Measurements from ENCODE around the gene DBF4.
"Not testable (repeated sequence)": the region's sequence is repeated elsewhere in the genome, so short reads cannot be mapped to it uniquely, and the experiment has no call there.

DBF4 gene

DNA sequence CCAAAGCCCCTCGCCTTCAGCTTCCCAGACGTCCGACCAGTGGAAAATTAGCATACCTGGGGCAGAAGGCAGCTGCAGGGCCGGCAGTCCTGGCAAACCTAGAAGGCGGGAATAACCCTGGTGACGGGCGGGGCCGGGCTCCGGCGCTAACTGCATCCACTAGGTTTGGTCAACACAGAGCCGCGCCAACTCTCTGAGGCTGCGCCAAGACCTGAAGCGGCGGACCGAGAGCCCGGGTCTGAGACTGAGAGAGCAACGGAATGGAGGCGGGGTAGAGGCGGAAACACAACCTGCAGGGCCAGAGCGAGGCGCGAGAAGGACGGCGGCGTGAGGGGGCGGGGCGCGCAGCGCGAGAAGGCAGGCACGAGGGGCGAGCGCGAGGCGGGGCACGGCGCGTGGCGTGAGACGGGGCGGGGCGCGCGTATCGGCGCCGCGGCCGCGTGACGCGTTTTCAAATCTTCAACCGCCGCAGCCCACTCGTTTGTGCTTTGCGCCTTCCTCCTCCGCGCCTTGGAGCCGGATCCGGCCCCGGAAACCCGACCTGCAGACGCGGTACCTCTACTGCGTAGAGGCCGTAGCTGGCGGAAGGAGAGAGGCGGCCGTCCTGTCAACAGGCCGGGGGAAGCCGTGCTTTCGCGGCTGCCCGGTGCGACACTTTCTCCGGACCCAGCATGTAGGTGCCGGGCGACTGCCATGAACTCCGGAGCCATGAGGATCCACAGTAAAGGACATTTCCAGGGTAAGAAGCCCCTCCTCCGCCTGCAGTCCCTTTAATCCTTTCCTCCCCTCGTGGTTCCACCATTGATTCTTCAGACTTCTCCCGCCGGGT is at the start of gene DBF4, which contains the start of gene SLC25A40:
DBF4 (plus strand) TSS at position 454 of the 829 bp plus-strand sequence; CDS start at position 694, 240 bp downstream.
SLC25A40 (minus strand) TSS at position 321 of the 829 bp plus-strand sequence. CDS start 17,633 bp downstream, outside the sequence.
- no peaks in the 10 kb centered on the region for H3K9me3 Mint-ChIP-seq
- peaks cover 24% of the 10 kb centered on the region for H3K36me3 Mint-ChIP-seq
- peak; percentile 98 for ATAC-seq
- H3K27ac Mint-ChIP-seq: peak within 1 kb of the TSS; percentile 98
- H3K27me3 Mint-ChIP-seq: no peaks in the 10 kb centered on the region
- H3K4me3 Mint-ChIP-seq: peak within 1 kb of the TSS; percentile 99
- H3K4me1 Mint-ChIP-seq: peaks cover 31% of the 10 kb centered on the region

DNA sequence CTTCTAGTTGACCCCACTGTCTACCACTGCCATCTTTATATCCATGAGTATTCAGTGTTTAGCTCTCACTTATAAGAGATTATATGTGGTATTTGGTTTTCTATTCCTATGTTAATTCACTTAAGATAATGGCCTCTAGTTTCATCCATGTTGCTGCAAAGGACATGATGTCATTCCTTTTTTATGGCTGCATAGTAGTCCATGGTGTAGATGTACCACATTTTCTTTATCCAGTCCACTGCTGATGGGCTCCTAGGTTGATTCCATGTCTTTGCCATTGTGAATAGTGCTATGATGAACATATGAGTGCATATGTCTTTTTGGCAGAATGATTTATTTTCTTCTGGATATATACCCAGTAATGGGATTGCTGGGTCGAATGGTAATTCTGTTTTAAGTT is 47.9 kb upstream of the DBF4 start:
- peaks cover 22% of the 10 kb centered on the region for H3K9me3 Mint-ChIP-seq
- not testable (repeated sequence) for ATAC-seq, H3K4me3 Mint-ChIP-seq

DNA sequence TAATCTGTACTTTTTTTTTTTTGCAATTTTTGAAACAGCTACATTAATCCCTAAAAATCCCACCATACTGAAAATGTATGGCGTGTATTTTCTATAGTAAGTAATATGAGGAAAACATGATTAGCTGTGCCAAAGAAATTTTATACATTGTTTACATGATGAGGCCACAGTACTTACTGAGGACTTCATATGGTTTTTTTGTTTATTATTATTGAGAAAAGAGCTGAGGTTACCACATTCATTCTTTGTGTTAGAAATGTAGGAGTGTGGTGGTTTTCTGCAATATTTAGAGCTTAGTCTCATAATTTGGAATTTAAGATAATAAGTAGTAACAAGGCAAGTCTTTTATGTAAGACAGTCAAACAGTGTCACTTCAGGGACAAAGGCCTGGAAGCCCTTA is 45.2 kb upstream of the DBF4 start:
- no peak for ATAC-seq
- Mint-ChIP-seq H3K27ac (no peak overlapping the region), H3K27me3 (no peaks in the 10 kb centered on the region), H3K4me1 (no peaks in the 10 kb centered on the region), H3K36me3 (peaks cover 26% of the 10 kb centered on the region), H3K4me3 (no peak overlapping the region), H3K9me3 (peaks cover 10% of the 10 kb centered on the region)

More for the DNA sequence above, 47.9 kb upstream of the DBF4 start:
- H3K27ac Mint-ChIP-seq, H3K4me1 Mint-ChIP-seq, H3K27me3 Mint-ChIP-seq: not testable (repeated sequence)
- peaks cover 26% of the 10 kb centered on the region for H3K36me3 Mint-ChIP-seq

- Mint-ChIP-seq H3K4me1 (no peaks in the 10 kb centered on the region), H3K36me3 (peaks cover 26% of the 10 kb centered on the region), H3K9me3 (peaks cover 4% of the 10 kb centered on the region), H3K4me3 (no peak overlapping the region), H3K27ac (no peak overlapping the region), H3K27me3 (no peaks in the 10 kb centered on the region)
- no peak for ATAC-seq
Measured at GRCh38 chr7:87833130-87833529, 43.2 kb upstream of the DBF4 start.

- no peaks in the 10 kb centered on the region for H3K4me1 Mint-ChIP-seq
- H3K36me3 Mint-ChIP-seq: peaks cover 24% of the 10 kb centered on the region
- H3K27me3 Mint-ChIP-seq: no peaks in the 10 kb centered on the region
- ATAC-seq: no peak
- H3K4me3 Mint-ChIP-seq: no peak overlapping the region
- H3K9me3 Mint-ChIP-seq: no peaks in the 10 kb centered on the region
- H3K27ac Mint-ChIP-seq: no peak overlapping the region
Measured at GRCh38 chr7:87837597-87837996, 38.7 kb upstream of the DBF4 start.

- H3K27me3 Mint-ChIP-seq: no peaks in the 10 kb centered on the region
- H3K9me3 Mint-ChIP-seq: no peaks in the 10 kb centered on the region
- no peak overlapping the region for H3K4me3 Mint-ChIP-seq
- H3K27ac Mint-ChIP-seq: no peak overlapping the region
- H3K4me1 Mint-ChIP-seq: peaks cover 28% of the 10 kb centered on the region
- no peak for ATAC-seq
- peaks cover 44% of the 10 kb centered on the region for H3K36me3 Mint-ChIP-seq
Measured at GRCh38 chr7:87850836-87851593, 25.3 kb upstream of the DBF4 start.

DNA sequence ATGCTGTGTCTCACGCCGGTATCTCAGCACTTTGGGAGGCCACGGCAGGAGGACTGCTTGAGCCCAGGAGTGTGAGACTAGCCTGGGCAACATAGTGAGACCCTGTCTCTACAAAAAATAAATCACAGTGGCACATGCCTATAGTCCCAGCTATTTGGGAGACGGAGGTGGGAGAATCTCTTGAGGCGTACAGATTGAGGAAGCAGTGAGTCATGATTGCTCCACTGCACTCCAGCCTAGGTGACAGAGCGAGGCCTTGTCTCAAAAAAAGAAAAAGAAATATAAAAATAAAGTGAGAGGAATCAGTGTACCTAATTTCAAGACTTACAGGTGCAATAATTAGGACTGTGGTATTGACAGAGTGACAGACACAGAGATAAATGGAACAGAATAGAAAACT is 24.0 kb upstream of the DBF4 start:
- Mint-ChIP-seq H3K27me3 (no peaks in the 10 kb centered on the region), H3K4me1 (peaks cover 28% of the 10 kb centered on the region), H3K4me3 (no peak overlapping the region), H3K9me3 (no peaks in the 10 kb centered on the region), H3K27ac (no peak overlapping the region), H3K36me3 (peaks cover 33% of the 10 kb centered on the region)
- ATAC-seq: no peak

GRCh38 chr7:87853237-87853864 is 22.9 kb upstream of the DBF4 start:
- no peak for ATAC-seq
- Mint-ChIP-seq H3K4me3 (no peak overlapping the region), H3K36me3 (peaks cover 41% of the 10 kb centered on the region), H3K27me3 (no peaks in the 10 kb centered on the region), H3K9me3 (peaks cover 4% of the 10 kb centered on the region), H3K27ac (no peak overlapping the region), H3K4me1 (peaks cover 28% of the 10 kb centered on the region)

DNA sequence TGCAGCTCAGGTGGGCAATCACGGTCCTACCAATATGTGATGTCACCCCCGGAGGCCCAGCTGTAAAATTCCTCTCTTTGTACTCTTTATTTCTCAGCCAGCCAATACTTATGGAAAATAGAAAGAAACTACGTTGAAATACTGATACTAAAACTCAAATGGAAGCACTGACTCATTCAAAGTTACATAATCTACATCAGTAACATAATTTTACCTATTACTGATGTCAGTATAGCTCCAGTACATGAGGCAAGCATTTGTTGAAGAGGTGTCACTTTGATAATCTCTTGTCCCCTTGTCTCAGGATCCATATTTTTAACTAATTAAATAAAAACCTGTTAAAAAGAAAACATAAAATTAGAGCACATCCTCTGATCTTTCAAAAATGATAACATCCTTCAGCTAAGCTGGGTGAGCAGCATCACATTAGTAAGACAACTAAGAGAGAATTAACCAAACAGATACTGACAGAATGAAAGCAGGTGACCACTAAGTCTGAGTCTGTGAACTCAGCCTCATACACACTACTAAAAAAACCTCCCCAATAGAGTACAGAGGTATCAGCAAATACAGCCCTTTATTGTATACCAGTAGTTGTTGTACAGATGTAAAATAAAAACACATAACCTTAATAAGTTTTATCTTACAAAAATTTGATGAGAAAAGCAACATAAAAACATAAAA is 17.7 kb upstream of the DBF4 start:
- no peak overlapping the region for H3K27ac Mint-ChIP-seq
- no peak for ATAC-seq

DNA sequence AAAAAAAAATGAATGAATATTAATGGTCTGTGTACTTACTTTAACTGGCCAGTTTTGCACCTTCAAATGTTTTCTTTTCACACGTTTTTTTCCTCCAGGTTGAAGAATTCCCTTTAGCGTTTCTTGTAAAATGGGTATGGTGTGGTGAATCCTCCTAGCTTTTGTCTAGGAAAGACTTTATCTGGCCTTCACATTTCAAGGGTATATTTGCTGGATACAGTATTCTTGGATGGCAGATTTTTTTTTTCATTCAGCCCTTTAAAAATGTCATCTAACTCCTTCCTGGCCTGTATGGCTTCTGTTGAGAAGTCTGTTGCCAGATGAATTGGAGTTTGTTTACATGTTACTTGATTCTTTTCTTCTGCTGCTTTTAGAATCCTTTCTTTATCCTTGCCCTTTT is 10.2 kb upstream of the DBF4 start:
- H3K36me3 Mint-ChIP-seq: peaks cover 56% of the 10 kb centered on the region
- no peak for ATAC-seq
- no peak overlapping the region for H3K4me3 Mint-ChIP-seq
- no peak overlapping the region for H3K27ac Mint-ChIP-seq
- no peaks in the 10 kb centered on the region for H3K27me3 Mint-ChIP-seq
- H3K9me3 Mint-ChIP-seq: peaks cover 12% of the 10 kb centered on the region
- H3K4me1 Mint-ChIP-seq: peaks cover 14% of the 10 kb centered on the region

More for the DNA sequence above, 17.7 kb upstream of the DBF4 start:
- peaks cover 41% of the 10 kb centered on the region for H3K36me3 Mint-ChIP-seq
- no peaks in the 10 kb centered on the region for H3K27me3 Mint-ChIP-seq
- H3K4me3 Mint-ChIP-seq: no peak overlapping the region
- peaks cover 11% of the 10 kb centered on the region for H3K4me1 Mint-ChIP-seq
- peaks cover 4% of the 10 kb centered on the region for H3K9me3 Mint-ChIP-seq

GRCh38 chr7:87866533-87866932 is 9.8 kb upstream of the DBF4 start:
- peaks cover 14% of the 10 kb centered on the region for H3K4me1 Mint-ChIP-seq
- not testable (repeated sequence) for H3K27me3 Mint-ChIP-seq, ATAC-seq, H3K4me3 Mint-ChIP-seq, H3K27ac Mint-ChIP-seq
- H3K9me3 Mint-ChIP-seq: peaks cover 12% of the 10 kb centered on the region
- H3K36me3 Mint-ChIP-seq: peaks cover 60% of the 10 kb centered on the region

- Mint-ChIP-seq H3K4me1 (peaks cover 31% of the 10 kb centered on the region), H3K4me3 (no peak overlapping the region), H3K9me3 (peaks cover 12% of the 10 kb centered on the region), H3K36me3 (peaks cover 58% of the 10 kb centered on the region), H3K27me3 (no peaks in the 10 kb centered on the region), H3K27ac (no peak overlapping the region)
- no peak for ATAC-seq
Measured at GRCh38 chr7:87870471-87870870, 5.8 kb upstream of the DBF4 start.

DNA sequence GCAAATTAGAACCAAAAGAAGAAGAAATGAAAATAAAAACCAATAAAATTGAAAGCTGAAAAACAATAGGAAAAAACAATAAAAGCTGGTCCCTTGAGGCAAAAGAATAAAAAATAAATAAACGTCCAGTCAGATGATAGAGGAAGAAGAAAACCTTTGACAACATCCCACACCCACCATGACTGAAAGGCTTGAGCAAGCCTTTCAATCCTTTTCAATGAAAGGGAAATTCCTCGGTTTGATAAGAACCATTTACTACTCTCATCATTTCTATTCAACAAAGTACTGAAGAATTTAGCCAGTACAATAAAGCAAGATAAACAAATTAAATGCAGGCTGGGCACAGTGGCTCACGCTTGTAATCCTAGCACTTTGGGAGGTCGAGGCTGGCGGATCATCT is 3.9 kb upstream of the DBF4 start:
- Mint-ChIP-seq H3K27ac (no peak overlapping the region), H3K36me3 (peaks cover 40% of the 10 kb centered on the region), H3K9me3 (no peaks in the 10 kb centered on the region), H3K4me3 (no peak overlapping the region), H3K4me1 (peaks cover 31% of the 10 kb centered on the region), H3K27me3 (no peaks in the 10 kb centered on the region)
- ATAC-seq: no peak

GRCh38 chr7:87873328-87873727 is 3.0 kb upstream of the DBF4 start:
- ATAC-seq, H3K9me3 Mint-ChIP-seq, H3K27me3 Mint-ChIP-seq, H3K4me3 Mint-ChIP-seq: not testable (repeated sequence)
- Mint-ChIP-seq H3K36me3 (peaks cover 34% of the 10 kb centered on the region), H3K27ac (peak overlapping the region; percentile 98), H3K4me1 (peaks cover 31% of the 10 kb centered on the region)

GRCh38 chr7:87874066-87874465 is 2.2 kb upstream of the DBF4 start:
- Mint-ChIP-seq H3K27me3 (no peaks in the 10 kb centered on the region), H3K4me1 (peaks cover 31% of the 10 kb centered on the region), H3K36me3 (peaks cover 31% of the 10 kb centered on the region), H3K27ac (peak overlapping the region; percentile 98), H3K4me3 (peak overlapping the region; percentile 49), H3K9me3 (no peaks in the 10 kb centered on the region)
- no peak for ATAC-seq
